ENCODE data around the gene INPP5D.

Gene INPP5D

DNA sequence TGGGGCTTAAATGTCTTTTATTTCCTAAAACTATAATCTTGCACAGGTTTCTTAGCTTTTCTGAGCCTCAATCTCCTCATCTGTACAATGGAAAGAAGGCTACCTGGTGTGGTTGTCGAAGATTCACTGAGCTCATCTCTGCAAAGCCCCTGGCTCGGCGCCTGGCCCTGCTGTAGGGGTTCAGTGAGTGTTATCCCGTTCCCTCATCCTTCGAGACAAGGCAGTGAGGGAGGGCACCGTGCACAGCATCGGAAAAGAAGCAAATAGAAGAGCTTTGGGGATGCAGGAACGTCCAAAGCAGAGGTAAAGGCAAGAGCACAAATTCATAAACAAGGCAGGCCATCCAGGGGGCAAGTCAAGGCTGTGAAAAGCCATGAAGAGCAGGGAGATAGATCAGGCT lies 150.1 kb downstream of the INPP5D start:
- Histone ChIP-seq H3K9me3 (ENCODE audit: control insufficient read depth, insufficient read depth, low read length) (no peaks in the 10 kb centered on the region), H3K27ac (ENCODE audit: low read depth, low read length) (no peak overlapping the region), H3K9me2 (replicated peaks; ENCODE audit: control insufficient read depth, low read length) (no peaks in the 10 kb centered on the region), H3K27me3 (ENCODE audit: control insufficient read depth, low read length) (no peaks in the 10 kb centered on the region), H3K36me3 (ENCODE audit: control insufficient read depth, low read length) (peaks cover 3% of the 10 kb centered on the region; the same call in 1 of the 2 replicates), H3K4me1 (ENCODE audit: control insufficient read depth, low read length) (peaks cover 18% of the 10 kb centered on the region), H3K79me2 (ENCODE audit: control insufficient read depth, low read length) (no peaks in the 10 kb centered on the region), H3F3A (ENCODE audit: control insufficient read depth, insufficient read depth) (no peaks in the 10 kb centered on the region), H3K4me2 (ENCODE audit: low read length) (no peak overlapping the region), H4K20me1 (ENCODE audit: control insufficient read depth, insufficient read depth, low read depth, low read length) (no peaks in the 10 kb centered on the region), H3K4me3 (ENCODE audit: low read length) (no peak overlapping the region)
- TF ChIP-seq EZH2phosphoT487 (IDR thresholded peaks at IDR 0.05; ENCODE audit: borderline replicate concordance, low read length), result no peak
- TF ChIP-seq, protein P1, sequence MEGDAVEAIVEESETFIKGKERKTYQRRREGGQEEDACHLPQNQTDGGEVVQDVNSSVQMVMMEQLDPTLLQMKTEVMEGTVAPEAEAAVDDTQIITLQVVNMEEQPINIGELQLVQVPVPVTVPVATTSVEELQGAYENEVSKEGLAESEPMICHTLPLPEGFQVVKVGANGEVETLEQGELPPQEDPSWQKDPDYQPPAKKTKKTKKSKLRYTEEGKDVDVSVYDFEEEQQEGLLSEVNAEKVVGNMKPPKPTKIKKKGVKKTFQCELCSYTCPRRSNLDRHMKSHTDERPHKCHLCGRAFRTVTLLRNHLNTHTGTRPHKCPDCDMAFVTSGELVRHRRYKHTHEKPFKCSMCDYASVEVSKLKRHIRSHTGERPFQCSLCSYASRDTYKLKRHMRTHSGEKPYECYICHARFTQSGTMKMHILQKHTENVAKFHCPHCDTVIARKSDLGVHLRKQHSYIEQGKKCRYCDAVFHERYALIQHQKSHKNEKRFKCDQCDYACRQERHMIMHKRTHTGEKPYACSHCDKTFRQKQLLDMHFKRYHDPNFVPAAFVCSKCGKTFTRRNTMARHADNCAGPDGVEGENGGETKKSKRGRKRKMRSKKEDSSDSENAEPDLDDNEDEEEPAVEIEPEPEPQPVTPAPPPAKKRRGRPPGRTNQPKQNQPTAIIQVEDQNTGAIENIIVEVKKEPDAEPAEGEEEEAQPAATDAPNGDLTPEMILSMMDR (IDR thresholded peaks at IDR 0.05; ENCODE audit: low read depth, low read length, poor library complexity, severe bottlenecking), result no peak

DNA sequence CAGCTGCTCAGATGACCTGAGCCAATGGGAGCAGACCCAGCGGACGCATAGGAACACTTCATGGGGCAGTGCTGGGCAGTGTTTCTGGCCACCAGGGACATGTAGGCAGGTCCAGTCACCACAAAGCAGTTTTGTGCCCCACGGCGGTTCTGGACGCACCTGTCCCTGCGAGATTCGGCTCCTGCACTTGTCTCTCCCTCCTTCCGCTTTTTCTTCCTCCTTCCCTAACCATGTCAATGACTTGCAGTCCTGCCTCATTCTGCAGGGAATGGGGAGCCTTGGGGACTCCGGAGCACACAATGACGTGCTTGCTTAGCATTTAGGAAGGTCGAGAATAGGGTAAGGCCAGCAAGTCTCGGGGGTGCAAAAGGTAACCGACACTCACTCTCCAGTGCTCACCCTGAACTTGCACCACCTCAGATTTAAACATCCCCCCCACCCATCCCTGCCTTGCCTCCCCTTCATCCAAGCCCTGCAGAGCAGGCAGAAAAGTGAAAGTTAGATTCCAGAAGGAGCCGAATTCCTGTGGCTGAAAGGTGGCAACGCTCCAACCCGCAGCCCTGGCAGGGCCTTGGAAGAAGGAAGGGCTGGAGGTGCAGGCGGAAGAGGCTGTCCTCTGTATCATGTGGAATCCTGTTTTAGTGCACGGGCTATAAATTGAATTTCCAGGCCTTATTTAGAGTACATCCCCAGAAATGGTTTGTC lies 150.9 kb downstream of the INPP5D start:
- Histone ChIP-seq H3K79me2 (ENCODE audit: control insufficient read depth, low read length) (no peaks in the 10 kb centered on the region), H3K4me2 (ENCODE audit: low read length) (no peak overlapping the region), H3K9me3 (ENCODE audit: control insufficient read depth, insufficient read depth, low read length) (no peaks in the 10 kb centered on the region), H3K4me1 (ENCODE audit: control insufficient read depth, low read length) (peaks cover 18% of the 10 kb centered on the region), H3K36me3 (ENCODE audit: control insufficient read depth, low read length) (peaks cover 3% of the 10 kb centered on the region; the same call in 1 of the 2 replicates), H3K9me2 (replicated peaks; ENCODE audit: control insufficient read depth, low read length) (no peaks in the 10 kb centered on the region), H3F3A (ENCODE audit: control insufficient read depth, insufficient read depth) (no peaks in the 10 kb centered on the region), H3K27ac (ENCODE audit: low read depth, low read length) (no peak overlapping the region), H4K20me1 (ENCODE audit: control insufficient read depth, insufficient read depth, low read depth, low read length) (no peaks in the 10 kb centered on the region), H3K4me3 (ENCODE audit: low read length) (no peak overlapping the region), H3K27me3 (ENCODE audit: control insufficient read depth, low read length) (no peaks in the 10 kb centered on the region)
- TF ChIP-seq EZH2phosphoT487 (IDR thresholded peaks at IDR 0.05; ENCODE audit: borderline replicate concordance, low read length), result no peak
- TF ChIP-seq, protein P1 (IDR thresholded peaks at IDR 0.05; ENCODE audit: low read depth, low read length, poor library complexity, severe bottlenecking), result no peak

- no peak for TF ChIP-seq EZH2phosphoT487 (IDR thresholded peaks at IDR 0.05; ENCODE audit: borderline replicate concordance, low read length)
- TF ChIP-seq, protein P1 (IDR thresholded peaks at IDR 0.05; ENCODE audit: low read depth, low read length, poor library complexity, severe bottlenecking), result no peak
- Histone ChIP-seq H4K20me1 (ENCODE audit: control insufficient read depth, insufficient read depth, low read depth, low read length) (no peaks in the 10 kb centered on the region), H3K27me3 (ENCODE audit: control insufficient read depth, low read length) (no peaks in the 10 kb centered on the region), H3F3A (ENCODE audit: control insufficient read depth, insufficient read depth) (no peaks in the 10 kb centered on the region), H3K4me2 (ENCODE audit: low read length) (no peak overlapping the region), H3K9me3 (ENCODE audit: control insufficient read depth, insufficient read depth, low read length) (no peaks in the 10 kb centered on the region), H3K79me2 (ENCODE audit: control insufficient read depth, low read length) (no peaks in the 10 kb centered on the region), H3K9me2 (replicated peaks; ENCODE audit: control insufficient read depth, low read length) (no peaks in the 10 kb centered on the region), H3K4me1 (ENCODE audit: control insufficient read depth, low read length) (peaks cover 18% of the 10 kb centered on the region), H3K4me3 (ENCODE audit: low read length) (no peak overlapping the region), H3K27ac (ENCODE audit: low read depth, low read length) (no peak overlapping the region), H3K36me3 (ENCODE audit: control insufficient read depth, low read length) (peaks cover 3% of the 10 kb centered on the region; the same call in 1 of the 2 replicates)
These were observed 151.4 kb downstream of the INPP5D start for GRCh38 chr2:233211548-233211895.

Data from DOHH2 (cell line).